PC-9 (cell line): ENCODE measurements around the gene F12. TPM values are rescaled to one million over a fixed set of nuclear protein-coding genes. Genes with fewer than 3 reads are reported as not detected.
A peak's percentile ranks its signal among the peaks of the same experiment; 100 is the strongest.
"Not testable (repeated sequence)": the region's sequence is repeated elsewhere in the genome, so short reads cannot be mapped to it uniquely, and the experiment has no call there.

Experiments
- BruUV-seq: library from RNA; stranded (reverse); fragments of 400-500 nt; replicated peaks from 2 replicates; lab custom pipeline; 2021; lab: Mats Ljungman, UMichigan
- CTCF ChIA-PET: fragments of 300-600 bp; sonication (Branson Sonifier 250); formaldehyde crosslinking; loops from one replicate; lab custom pipeline; 2022; ENCODE audit warnings: antibody characterized with exemption; lab: Charles Lee
- POLR2A ChIA-PET: fragments of 300-600 bp; sonication (Branson Sonifier 250); formaldehyde crosslinking; loops from one replicate; lab custom pipeline; 2022; ENCODE audit warnings: antibody characterized with exemption; ENCODE audit not compliant: unreplicated experiment; lab: Charles Lee
- DNase-seq, 2 experiments: peaks; one replicate each; pipeline versions ENCODE4 v3.0.0 to v3.0.0-alpha.2; 2015 to 2022; ENCODE audit warnings: mixed read lengths in 1 of 2
- H2AFZ ChIP-seq: fragments of 200-600 bp; sonication (generic); 2 replicates; pipeline ENCODE4 v1.8.1; 2017; ENCODE audit warnings: antibody characterized with exemption
- H3F3A ChIP-seq: fragments of 200-600 bp; sonication (generic); 2 replicates; pipeline ENCODE4 v1.8.1; 2017; ENCODE audit warnings: antibody characterized with exemption, mild to moderate bottlenecking, low read depth; ENCODE audit not compliant: insufficient read depth
- H3K27ac ChIP-seq: fragments of 200-600 bp; sonication (generic); 2 replicates; pipeline ENCODE4 v1.6.1; 2016; ENCODE audit warnings: mixed run types
- H3K27me3 ChIP-seq: fragments of 200-600 bp; sonication (generic); 2 replicates; pipeline ENCODE4 v1.6.1; 2016; ENCODE audit warnings: low read depth, mixed run types; ENCODE audit not compliant: insufficient read depth
- H3K36me3 ChIP-seq: fragments of 200-600 bp; sonication (generic); 2 replicates; pipeline ENCODE4 v1.6.1; 2016; ENCODE audit warnings: low read depth, mixed run types
- H3K4me1 ChIP-seq: fragments of 200-600 bp; sonication (generic); replicated peaks from 2 replicates; pipeline ENCODE4 v1.6.1; 2016; ENCODE audit warnings: mixed run types; ENCODE audit not compliant: insufficient read depth
- H3K4me2 ChIP-seq: fragments of 200-600 bp; sonication (generic); 2 replicates; pipeline ENCODE4 v1.6.1; 2017; ENCODE audit warnings: mixed run types
- H3K4me3 ChIP-seq: fragments of 200-600 bp; sonication (generic); 2 replicates; pipeline ENCODE4 v1.6.1; 2016; ENCODE audit warnings: mixed run types
- H3K79me2 ChIP-seq: fragments of 200-600 bp; sonication (generic); 2 replicates; pipeline ENCODE4 v1.6.1; 2017; ENCODE audit warnings: low read depth, mixed run types
- H3K9me2 ChIP-seq: fragments of 200-600 bp; sonication (generic); 2 replicates; pipeline ENCODE4 v1.8.1; 2017; ENCODE audit warnings: mild to moderate bottlenecking; ENCODE audit not compliant: insufficient read depth
- H3K9me3 ChIP-seq: fragments of 200-600 bp; sonication (generic); 2 replicates; pipeline ENCODE4 v1.8.1; 2016; ENCODE audit warnings: low read depth; ENCODE audit not compliant: insufficient read depth
- H4K20me1 ChIP-seq: fragments of 200-600 bp; sonication (generic); 2 replicates; pipeline ENCODE4 v1.8.1; 2017; ENCODE audit not compliant: insufficient read depth
- EZH2 ChIP-seq: fragments of 200-600 bp; sonication (generic); IDR thresholded peaks from 2 replicates; pipeline ENCODE4 v1.8.0; 2017; ENCODE audit warnings: antibody characterized with exemption, low read depth
- intact Hi-C: fragments of 100-400 bp; cut with micrococcal nuclease; formaldehyde crosslinking; loops from one replicate; pipeline ENCODE4 v1.10.0; 2022; ENCODE audit not compliant: unreplicated experiment
- total RNA-seq: library from RNA; stranded (reverse); gene quantifications from 2 replicates; pipeline ENCODE4 v1.2.3, GENCODE V29; 2021
- TF ChIP-seq, protein P1 (sequence below): fragments of 200-600 bp; sonication (generic); conservative IDR thresholded peaks from 2 replicates; pipeline ENCODE4 v1.6.1; 2017; ENCODE audit warnings: mixed run types, antibody characterized with exemption, mild to moderate bottlenecking, moderate library complexity

F12 gene
- total RNA-seq, 1 experiment from 2014 or later: 14.5 TPM

DNA sequence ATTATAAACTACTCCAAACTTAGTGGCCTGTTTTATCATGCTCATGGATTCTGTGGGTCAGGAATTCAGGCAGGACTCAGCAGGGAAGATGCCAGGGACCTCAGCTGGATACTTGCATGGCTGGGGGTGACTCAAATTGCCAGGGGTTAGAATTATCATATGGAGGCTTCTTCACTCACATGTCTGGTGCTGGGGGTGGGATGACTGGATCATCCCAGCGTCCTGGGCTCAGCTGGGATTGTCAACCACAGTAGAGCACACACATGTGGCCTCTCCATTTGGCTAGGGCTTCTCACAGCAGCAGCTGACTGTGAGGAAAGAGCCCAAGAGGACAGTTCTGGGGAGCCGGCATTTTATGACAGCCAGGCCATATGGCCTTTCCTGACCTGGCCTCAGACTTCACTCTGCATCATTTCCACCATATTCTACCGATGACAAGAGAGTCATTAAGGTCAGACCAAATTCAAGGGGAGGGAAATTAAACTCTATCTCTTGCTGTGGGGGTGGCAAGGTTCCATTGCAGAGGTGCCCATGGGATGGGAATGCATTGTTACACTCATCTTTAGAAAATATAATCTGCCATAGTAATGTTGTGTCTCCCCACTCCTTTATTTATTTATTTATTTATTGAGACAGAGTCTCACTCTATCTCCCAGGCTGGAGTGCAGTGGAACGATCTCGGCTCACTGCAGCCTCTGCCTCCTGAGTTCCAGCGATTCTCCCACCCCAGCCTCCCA, 11.9 kb upstream of the F12 start:
- Histone ChIP-seq H3K27ac (no peak overlapping the region), H3K79me2 (no peaks in the 10 kb centered on the region), H2AFZ (no peak overlapping the region), H3K9me3 (no peaks in the 10 kb centered on the region), H3K4me1 (peaks cover 11% of the 10 kb centered on the region), H3K36me3 (no peaks in the 10 kb centered on the region), H3K27me3 (no peaks in the 10 kb centered on the region), H3F3A (peaks cover 10% of the 10 kb centered on the region; the same call in 1 of the 2 replicates), H3K9me2 (no peaks in the 10 kb centered on the region), H4K20me1 (no peaks in the 10 kb centered on the region), H3K4me3 (no peak overlapping the region), H3K4me2 (no peak overlapping the region)
- POLR2A ChIA-PET: no interaction called here
- DNase-seq: no peak
- BruUV-seq: no TSS peak
- intact Hi-C loops: no loop called here
- TF ChIP-seq EZH2: no peak
- TF ChIP-seq, protein P1, sequence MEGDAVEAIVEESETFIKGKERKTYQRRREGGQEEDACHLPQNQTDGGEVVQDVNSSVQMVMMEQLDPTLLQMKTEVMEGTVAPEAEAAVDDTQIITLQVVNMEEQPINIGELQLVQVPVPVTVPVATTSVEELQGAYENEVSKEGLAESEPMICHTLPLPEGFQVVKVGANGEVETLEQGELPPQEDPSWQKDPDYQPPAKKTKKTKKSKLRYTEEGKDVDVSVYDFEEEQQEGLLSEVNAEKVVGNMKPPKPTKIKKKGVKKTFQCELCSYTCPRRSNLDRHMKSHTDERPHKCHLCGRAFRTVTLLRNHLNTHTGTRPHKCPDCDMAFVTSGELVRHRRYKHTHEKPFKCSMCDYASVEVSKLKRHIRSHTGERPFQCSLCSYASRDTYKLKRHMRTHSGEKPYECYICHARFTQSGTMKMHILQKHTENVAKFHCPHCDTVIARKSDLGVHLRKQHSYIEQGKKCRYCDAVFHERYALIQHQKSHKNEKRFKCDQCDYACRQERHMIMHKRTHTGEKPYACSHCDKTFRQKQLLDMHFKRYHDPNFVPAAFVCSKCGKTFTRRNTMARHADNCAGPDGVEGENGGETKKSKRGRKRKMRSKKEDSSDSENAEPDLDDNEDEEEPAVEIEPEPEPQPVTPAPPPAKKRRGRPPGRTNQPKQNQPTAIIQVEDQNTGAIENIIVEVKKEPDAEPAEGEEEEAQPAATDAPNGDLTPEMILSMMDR: no peak
- CTCF ChIA-PET: no interaction called here

GRCh38 chr5:177420472-177420871, 11.1 kb upstream of the F12 start:
- H3F3A ChIP-seq, DNase-seq, H3K4me2 ChIP-seq, H4K20me1 ChIP-seq, H2AFZ ChIP-seq, H3K27ac ChIP-seq, H3K4me3 ChIP-seq, H3K9me2 ChIP-seq, H3K79me2 ChIP-seq, BruUV-seq, CTCF ChIA-PET, POLR2A ChIA-PET, H3K36me3 ChIP-seq, H3K27me3 ChIP-seq, intact Hi-C loops, H3K9me3 ChIP-seq: not testable (repeated sequence)
- H3K4me1 ChIP-seq: peaks cover 10% of the 10 kb centered on the region

GRCh38 chr5:177419046-177419445, 9.7 kb upstream of the F12 start:
- Histone ChIP-seq H4K20me1 (no peaks in the 10 kb centered on the region), H3K9me3 (no peaks in the 10 kb centered on the region), H3K4me2 (no peak overlapping the region), H3K79me2 (no peaks in the 10 kb centered on the region), H3K4me1 (0 out of 2 replicates have a peak, but pooled peaks cover 4% of the 10 kb centered on the region), H3K27me3 (no peaks in the 10 kb centered on the region), H3K4me3 (no peak overlapping the region), H3K9me2 (no peaks in the 10 kb centered on the region), H3K27ac (no peak overlapping the region), H3K36me3 (no peaks in the 10 kb centered on the region), H2AFZ (no peak overlapping the region), H3F3A (no peaks in the 10 kb centered on the region)
- CTCF ChIA-PET: no interaction called here
- POLR2A ChIA-PET: no interaction called here
- BruUV-seq: no TSS peak
- intact Hi-C loops: no loop called here
- DNase-seq: peak in 1 of 2 experiments; percentile 60
- TF ChIP-seq, protein P1: no peak
- no peak for TF ChIP-seq EZH2

GRCh38 chr5:177417081-177417480, 7.7 kb upstream of the F12 start:
- CTCF ChIA-PET: interaction anchor here (1.1 kb wide), 1 partner anchor 39 kb away, joined by 4 read pairs; no protein-coding TSS in a partner anchor
- H4K20me1 ChIP-seq, H3K79me2 ChIP-seq, H3K4me2 ChIP-seq, H3F3A ChIP-seq, H3K36me3 ChIP-seq, H3K27ac ChIP-seq, H2AFZ ChIP-seq, intact Hi-C loops, DNase-seq, H3K4me1 ChIP-seq, BruUV-seq, H3K9me2 ChIP-seq, H3K9me3 ChIP-seq, H3K4me3 ChIP-seq, H3K27me3 ChIP-seq, POLR2A ChIA-PET: not testable (repeated sequence)
